ENCODE measurements around the gene CRYGS. TPM values are rescaled to one million over a fixed set of nuclear protein-coding genes. Genes with fewer than 3 reads are reported as not detected.

Gene CRYGS
- polyA plus RNA-seq, 2 of the 4 experiments (the other 2 are of a cell fraction): 0.65 to 2.5 TPM

DNA sequence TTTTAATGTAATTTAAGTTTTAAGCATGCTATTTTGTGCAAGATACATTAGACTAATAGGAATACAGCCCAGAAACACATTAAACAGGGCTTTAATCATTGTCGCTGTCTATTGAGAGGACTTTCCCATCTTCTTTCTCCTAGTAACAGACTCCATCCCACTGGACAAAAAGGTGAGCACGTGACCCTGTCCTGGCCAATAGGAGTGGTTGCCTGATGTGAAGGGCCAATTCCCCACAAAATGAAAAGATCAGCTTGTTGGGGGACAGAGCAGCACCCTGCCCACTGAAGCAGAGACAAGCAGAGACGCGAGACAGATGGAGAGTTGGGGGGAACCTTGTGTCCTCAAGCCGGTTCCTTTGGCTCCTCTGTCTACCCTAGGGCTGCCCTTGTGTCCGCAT lies 21.2 kb downstream of the CRYGS start:
- Histone ChIP-seq H3K4me3 (no peak overlapping the region), H3K4me2 (no peak overlapping the region), H3K27ac (no peak overlapping the region), H3K9me3 (no peaks in the 10 kb centered on the region), H3K4me1 (no peaks in the 10 kb centered on the region)
- ChIA-PET CTCF (interaction anchor here (1.8 kb wide), 1 partner anchor 264 kb away, joined by 4 read pairs; no protein-coding TSS in a partner anchor), POLR2A (no interaction called here)
- no peak for TF ChIP-seq MYC (IDR thresholded peaks at IDR 0.05; ENCODE audit: borderline replicate concordance, low read length)
- no peak for TF ChIP-seq POLR2AphosphoS2 (conservative IDR thresholded peaks at IDR 0.05; ENCODE audit: low read length)
- no peak for TF ChIP-seq SREBF2 (IDR thresholded peaks at IDR 0.05)
- TF ChIP-seq FOXS1 (CRISPR knock-in tag; IDR thresholded peaks at IDR 0.05): no peak
- no peak for TF ChIP-seq JUN (IDR thresholded peaks at IDR 0.05)
- TF ChIP-seq MAZ (IDR thresholded peaks at IDR 0.05; ENCODE audit: borderline replicate concordance, low read depth, low read length): no peak
- TF ChIP-seq RARB (CRISPR knock-in tag; IDR thresholded peaks at IDR 0.05): no peak
- no peak for TF ChIP-seq KDM1A (IDR thresholded peaks at IDR 0.05; ENCODE audit: low read depth)
- TF ChIP-seq EP300 (IDR thresholded peaks at IDR 0.05): no peak
- TF ChIP-seq HDAC2 (IDR thresholded peaks at IDR 0.05): no peak
- TF ChIP-seq MAFK (IDR thresholded peaks at IDR 0.05; ENCODE audit: partially characterized antibody): no peak
- TF ChIP-seq, protein P1, sequence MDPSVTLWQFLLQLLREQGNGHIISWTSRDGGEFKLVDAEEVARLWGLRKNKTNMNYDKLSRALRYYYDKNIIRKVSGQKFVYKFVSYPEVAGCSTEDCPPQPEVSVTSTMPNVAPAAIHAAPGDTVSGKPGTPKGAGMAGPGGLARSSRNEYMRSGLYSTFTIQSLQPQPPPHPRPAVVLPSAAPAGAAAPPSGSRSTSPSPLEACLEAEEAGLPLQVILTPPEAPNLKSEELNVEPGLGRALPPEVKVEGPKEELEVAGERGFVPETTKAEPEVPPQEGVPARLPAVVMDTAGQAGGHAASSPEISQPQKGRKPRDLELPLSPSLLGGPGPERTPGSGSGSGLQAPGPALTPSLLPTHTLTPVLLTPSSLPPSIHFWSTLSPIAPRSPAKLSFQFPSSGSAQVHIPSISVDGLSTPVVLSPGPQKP (IDR thresholded peaks at IDR 0.05; ENCODE audit: low read depth, low read length): no peak
- TF ChIP-seq EHMT2 (IDR thresholded peaks at IDR 0.05; ENCODE audit: low read depth): no peak
- TF ChIP-seq ZFP36 (IDR thresholded peaks at IDR 0.05; ENCODE audit: borderline replicate concordance, partially characterized antibody): no peak
- no peak for TF ChIP-seq RCOR1 (IDR thresholded peaks at IDR 0.05; ENCODE audit: low read depth, low read length)
- TF ChIP-seq TFCP2L1 (CRISPR knock-in tag; IDR thresholded peaks at IDR 0.05): no peak
- no peak for TF ChIP-seq CHD2 (IDR thresholded peaks at IDR 0.05; ENCODE audit: low read length, partially characterized antibody)
- no peak for TF ChIP-seq HOXB5 (CRISPR knock-in tag; IDR thresholded peaks at IDR 0.05)
- FAIRE-seq (no peak), ATAC-seq (no peak), DNase-seq (ENCODE audit: low read depth in 1 of 2, low spot score in 1 of 2) (no peak)
- 84% methylated on average over 6 of the region's 6 CpGs for WGBS (ENCODE audit: missing lambda C conversion rate)

- Histone ChIP-seq H3K4me3 (no peak overlapping the region), H3K27ac (no peak overlapping the region), H3K9me3 (no peaks in the 10 kb centered on the region), H3K4me2 (no peak overlapping the region), H3K4me1 (no peaks in the 10 kb centered on the region)
- TF ChIP-seq RNF2 (IDR thresholded peaks at IDR 0.05; ENCODE audit: borderline replicate concordance, low read depth) (no peak), RFX5 (IDR thresholded peaks at IDR 0.05) (no peak), TP53 (CRISPR knock-in tag; IDR thresholded peaks at IDR 0.05) (no peak), HEYL (CRISPR knock-in tag; IDR thresholded peaks at IDR 0.05) (no peak), ZC3H11A (IDR thresholded peaks at IDR 0.05) (no peak), JUNB (IDR thresholded peaks at IDR 0.05) (no peak), HES2 (IDR thresholded peaks at IDR 0.05) (no peak), RCOR1 (IDR thresholded peaks at IDR 0.05; ENCODE audit: low read depth, low read length) (no peak), POLR2A (IDR thresholded peaks at IDR 0.05; ENCODE audit: low read length) (no peak), MAZ (IDR thresholded peaks at IDR 0.05; ENCODE audit: borderline replicate concordance, low read depth, low read length) (no peak), HDAC2 (IDR thresholded peaks at IDR 0.05) (no peak), HOXA7 (CRISPR knock-in tag; IDR thresholded peaks at IDR 0.05) (no peak)
- TF ChIP-seq, protein P2, sequence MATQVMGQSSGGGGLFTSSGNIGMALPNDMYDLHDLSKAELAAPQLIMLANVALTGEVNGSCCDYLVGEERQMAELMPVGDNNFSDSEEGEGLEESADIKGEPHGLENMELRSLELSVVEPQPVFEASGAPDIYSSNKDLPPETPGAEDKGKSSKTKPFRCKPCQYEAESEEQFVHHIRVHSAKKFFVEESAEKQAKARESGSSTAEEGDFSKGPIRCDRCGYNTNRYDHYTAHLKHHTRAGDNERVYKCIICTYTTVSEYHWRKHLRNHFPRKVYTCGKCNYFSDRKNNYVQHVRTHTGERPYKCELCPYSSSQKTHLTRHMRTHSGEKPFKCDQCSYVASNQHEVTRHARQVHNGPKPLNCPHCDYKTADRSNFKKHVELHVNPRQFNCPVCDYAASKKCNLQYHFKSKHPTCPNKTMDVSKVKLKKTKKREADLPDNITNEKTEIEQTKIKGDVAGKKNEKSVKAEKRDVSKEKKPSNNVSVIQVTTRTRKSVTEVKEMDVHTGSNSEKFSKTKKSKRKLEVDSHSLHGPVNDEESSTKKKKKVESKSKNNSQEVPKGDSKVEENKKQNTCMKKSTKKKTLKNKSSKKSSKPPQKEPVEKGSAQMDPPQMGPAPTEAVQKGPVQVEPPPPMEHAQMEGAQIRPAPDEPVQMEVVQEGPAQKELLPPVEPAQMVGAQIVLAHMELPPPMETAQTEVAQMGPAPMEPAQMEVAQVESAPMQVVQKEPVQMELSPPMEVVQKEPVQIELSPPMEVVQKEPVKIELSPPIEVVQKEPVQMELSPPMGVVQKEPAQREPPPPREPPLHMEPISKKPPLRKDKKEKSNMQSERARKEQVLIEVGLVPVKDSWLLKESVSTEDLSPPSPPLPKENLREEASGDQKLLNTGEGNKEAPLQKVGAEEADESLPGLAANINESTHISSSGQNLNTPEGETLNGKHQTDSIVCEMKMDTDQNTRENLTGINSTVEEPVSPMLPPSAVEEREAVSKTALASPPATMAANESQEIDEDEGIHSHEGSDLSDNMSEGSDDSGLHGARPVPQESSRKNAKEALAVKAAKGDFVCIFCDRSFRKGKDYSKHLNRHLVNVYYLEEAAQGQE (IDR thresholded peaks at IDR 0.05): no peak
- TF ChIP-seq, protein P1 (IDR thresholded peaks at IDR 0.05; ENCODE audit: low read depth, low read length): no peak
- ATAC-seq (no peak), FAIRE-seq (no peak), DNase-seq (ENCODE audit: low read depth in 1 of 2, low spot score in 1 of 2) (no peak)
- WGBS (ENCODE audit: missing lambda C conversion rate): 67% methylated on average over 10 of the region's 10 CpGs
- ChIA-PET CTCF (interaction anchor here (1.0 kb wide), 1 partner anchor 204 kb away, joined by 3 read pairs; no protein-coding TSS in a partner anchor), POLR2A (no interaction called here)
Observed at GRCh38 chr3:186520957-186521842, 23.0 kb downstream of the CRYGS start.

All from A549 (cell line).